C4-2B (cell line): Measurements from ENCODE around the gene HDAC4.

ENCODE experiments used
- CTCF ChIP-seq: fragments of 450-650 bp; conservative IDR thresholded peaks from 2 replicates; pipeline ENCODE4 v1.5.1; 2017; ENCODE audit warnings: mild to moderate bottlenecking
- ZFX ChIP-seq: fragments of 450-650 bp; IDR thresholded peaks from 2 replicates; pipeline ENCODE4 v1.6.1; 2017

GRCh38 chr2:239165206-239165831, 235.5 kb downstream of the HDAC4 start:
- TF ChIP-seq CTCF: no peak
- no peak for TF ChIP-seq ZFX
